Stomach (tissue), 9 donors: Measurements from ENCODE around the gene KTN1. TPM values are rescaled to one million over a fixed set of nuclear protein-coding genes. Genes with fewer than 3 reads are reported as not detected.

Experiments
- DNase-seq, 2 donors: peaks; one replicate each; pipeline versions ENCODE4 v3.0.0 to v3.0.0-alpha.2; 2013 to 2019
- H3K27ac ChIP-seq, 5 donors: fragments of 200-600 bp in 4 of 5; sonication (generic) in 4 of 5; one replicate each; pipeline ENCODE4 v1.5.1; 2013 to 2019; ENCODE audit warnings: mild to moderate bottlenecking in 1 of 5, moderate library complexity in 1 of 5
- H3K27me3 ChIP-seq, 3 donors: fragments of 200-600 bp; sonication (generic); one replicate each; pipeline ENCODE4 v1.5.1; 2017 to 2019; ENCODE audit warnings: mixed run types in 1 of 3
- H3K36me3 ChIP-seq, 4 donors: fragments of 200-600 bp; sonication (generic); 1 replicate in 3 of 4; 2 replicates in 1 of 4; pipeline ENCODE4 v1.5.1; 2016 to 2019
- H3K4me1 ChIP-seq, 4 donors: fragments of 200-600 bp; sonication (generic); one replicate each; pipeline ENCODE4 v1.5.1; 2016 to 2019
- H3K4me3 ChIP-seq, 4 donors: fragments of 200-600 bp; sonication (generic) in 3 of 4; one replicate each; pipeline ENCODE4 v1.5.1; 2016 to 2019; ENCODE audit warnings: mild to moderate bottlenecking in 1 of 4
- H3K9me3 ChIP-seq, 4 donors: fragments of 200-600 bp; sonication (generic); one replicate each; pipeline ENCODE4 v1.5.1; 2016 to 2019
- CTCF ChIP-seq, 7 experiments: fragments of 450-650 bp in 4 of 7; fragments of 200-600 bp in 3 of 7; sonication (generic) in 3 of 7; IDR thresholded peaks; one replicate each; pipeline ENCODE4 v1.5.1; 2016 to 2019; ENCODE audit warnings: antibody characterized with exemption in 7 of 7, control low read depth in 2 of 7, mild to moderate bottlenecking in 1 of 7
- EP300 ChIP-seq: sonication (generic); formaldehyde crosslinking; IDR thresholded peaks from one replicate; pipeline ENCODE4 v1.6.1; 2017; ENCODE audit warnings: antibody characterized with exemption
- POLR2A ChIP-seq, 4 donors: fragments of 450-650 bp; IDR thresholded peaks; one replicate each; pipeline ENCODE4 v1.6.1; 2016; ENCODE audit warnings: antibody characterized with exemption in 4 of 4, control low read depth in 2 of 4, mild to moderate bottlenecking in 1 of 4, moderate library complexity in 1 of 4
- POLR2AphosphoS5 ChIP-seq, 3 donors: sonication (generic); formaldehyde crosslinking; IDR thresholded peaks; one replicate each; pipeline ENCODE4 v1.6.1; 2016; ENCODE audit warnings: antibody characterized with exemption in 3 of 3
- WGBS, 5 donors: extraction: QIAGEN DNeasy Blood & Tissue Kit in 3 of 5; methylation state at CpG; one replicate each; pipeline versions ENCODE4 v1.1.5 to v1.1.7; 2013 to 2018; 5-methylcytosine and 5-hydroxymethylcytosine counted together
- intact Hi-C: fragments of 100-400 bp; cut with DNase I; formaldehyde crosslinking; loops from one replicate; pipeline ENCODE4 v1.15.1; 2023; ENCODE audit warnings: low total_unique reads
- polyA plus RNA-seq, 3 donors: library from polyadenylated mRNA; stranded (reverse); fragments of 200-250 nt; gene quantifications; one replicate each; pipeline ENCODE4 v1.2.3, GENCODE V29; 2013
- total RNA-seq, 5 donors: library from RNA; depleted of rRNA; stranded (reverse); fragments of >200 nt; gene quantifications; one replicate each; pipeline versions ENCODE4 v1.1.0 to v1.2.3, GENCODE V29; 2014 to 2016
- donor health status: healthy with polysubstance abuse.
- donor health status: Bipolar disorder and iron deficiency.
- donor health status: healthy.

Gene KTN1
- total and polyA plus RNA-seq, 8 donors: 43.3 to 123 (median 81.2) TPM

- no peak for TF ChIP-seq EP300
- no peak for TF ChIP-seq CTCF (IDR thresholded peaks at IDR 0.05)
- TF ChIP-seq POLR2AphosphoS5 (IDR thresholded peaks at IDR 0.05): no peak
- TF ChIP-seq POLR2A (IDR thresholded peaks at IDR 0.05): no peak
- intact Hi-C loops: no loop called here
- Histone ChIP-seq H3K4me1 (peaks cover 0 to under 1% (median 0%) of the 10 kb centered on the region in 4 donors), H3K27me3 (no peaks in the 10 kb centered on the region), H3K36me3 (no peaks in the 10 kb centered on the region), H3K27ac (no peak overlapping the region), H3K9me3 (no peaks in the 10 kb centered on the region), H3K4me3 (no peak overlapping the region)
- no peak for DNase-seq
- WGBS, 5 donors: 73 to 86% (median 78%) methylated on average over 1 of the region's 1 CpG
Measured at GRCh38 chr14:55724736-55725135, 144.7 kb downstream of the KTN1 start.

GRCh38 chr14:55730592-55731310 is 150.7 kb downstream of the KTN1 start:
- TF ChIP-seq EP300 (no peak), POLR2A (IDR thresholded peaks at IDR 0.05) (no peak), CTCF (IDR thresholded peaks at IDR 0.05) (no peak), POLR2AphosphoS5 (IDR thresholded peaks at IDR 0.05) (peak in 1 of 3 donors; percentile 26)
- intact Hi-C loops: no loop called here
- no peaks in the 10 kb centered on the region for H3K27me3 ChIP-seq
- peaks cover 5 to 15% (median 13%) of the 10 kb centered on the region in 4 donors for H3K4me1 ChIP-seq
- no peak overlapping the region for H3K4me3 ChIP-seq
- H3K9me3 ChIP-seq: peaks cover 0 to 2% (median under 1%) of the 10 kb centered on the region in 4 donors
- DNase-seq: peak in 1 of 2 donors; percentile 47
- H3K36me3 ChIP-seq: no peaks in the 10 kb centered on the region
- peak overlapping the region; percentile 7 to 67 (median 54) for H3K27ac ChIP-seq

- no peak overlapping the region for H3K4me3 ChIP-seq
- intact Hi-C loops: no loop called here
- peaks cover 0 to 8% (median 3%) of the 10 kb centered on the region in 4 donors for H3K9me3 ChIP-seq
- DNase-seq: peak in 1 of 2 donors; percentile 30
- H3K27ac ChIP-seq: peak overlapping the region; percentile 54 to 68 (median 60)
- peaks cover 5 to 15% (median 13%) of the 10 kb centered on the region in 4 donors for H3K4me1 ChIP-seq
- TF ChIP-seq POLR2A (IDR thresholded peaks at IDR 0.05) (no peak), EP300 (no peak), CTCF (IDR thresholded peaks at IDR 0.05) (no peak), POLR2AphosphoS5 (IDR thresholded peaks at IDR 0.05) (peak in 2 of 3 donors; percentile 18 to 20)
- 22 to 55% (median 38%) methylated on average over 4 of the region's 4 CpGs for WGBS, 5 donors
- no peaks in the 10 kb centered on the region for H3K36me3 ChIP-seq
- H3K27me3 ChIP-seq: no peaks in the 10 kb centered on the region
Measured at GRCh38 chr14:55731311-55731872, 151.4 kb downstream of the KTN1 start.

- no peak overlapping the region for H3K4me3 ChIP-seq
- H3K27ac ChIP-seq: peak overlapping the region; percentile 54 to 68 (median 60)
- WGBS, 5 donors: 10 to 32% (median 23%) methylated on average over 2 of the region's 2 CpGs
- H3K27me3 ChIP-seq: no peaks in the 10 kb centered on the region
- H3K36me3 ChIP-seq: no peaks in the 10 kb centered on the region
- intact Hi-C loops: no loop called here
- DNase-seq: peak; percentile 62 to 69
- peaks cover 5 to 15% (median 13%) of the 10 kb centered on the region in 4 donors for H3K4me1 ChIP-seq
- TF ChIP-seq POLR2A (IDR thresholded peaks at IDR 0.05) (no peak), CTCF (IDR thresholded peaks at IDR 0.05) (peak in 4 of 7 experiments; percentile 30 to 56 (median 40)), POLR2AphosphoS5 (IDR thresholded peaks at IDR 0.05) (no peak), EP300 (no peak)
- peaks cover 0 to 8% (median 3%) of the 10 kb centered on the region in 4 donors for H3K9me3 ChIP-seq
Measured at GRCh38 chr14:55731881-55732498, 152.0 kb downstream of the KTN1 start.
